ENCODE results near the gene TRIM6. TPM values are rescaled to one million over a fixed set of nuclear protein-coding genes. Genes with fewer than 3 reads are reported as not detected.

Gene TRIM6
- total and polyA plus RNA-seq, 2 donors (not counting 3 experiments of a cell fraction or from before 2014, with no cell fraction given): 3.9 to 5.6 TPM

- TSS peak; percentile 60 for BruUV-seq (replicated peaks)
Observed at GRCh38 chr11:5624489-5625279, 28.2 kb downstream of the TRIM6 start, which contains the start of gene TRIM34. TRIM34 (plus strand) TSS chr11:5625001; CDS start chr11:5632332, 7,331 bp downstream.

DNA sequence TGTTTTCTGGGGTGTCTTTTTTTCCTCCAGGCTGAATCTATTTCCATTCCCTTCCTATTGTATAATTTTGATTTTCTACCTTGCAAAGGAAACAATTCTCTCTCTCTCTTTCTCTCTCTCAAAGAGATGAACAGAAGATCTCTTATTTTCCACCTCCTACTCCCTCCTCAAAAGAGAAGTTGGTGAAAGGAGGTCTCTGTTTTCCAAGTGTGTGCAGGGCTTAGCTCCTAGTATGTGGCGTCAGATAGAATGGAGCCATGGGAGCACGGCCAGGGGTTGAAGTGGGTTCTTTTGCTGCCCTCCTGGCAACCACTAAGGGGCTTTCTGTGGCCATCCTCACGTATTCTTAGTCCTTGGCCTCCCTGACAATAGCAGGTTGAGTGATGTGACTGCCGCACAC is 28.8 kb downstream of the TRIM6 start:
- no peaks in the 10 kb centered on the region for H3K27me3 ChIP-seq (ENCODE audit: control insufficient read depth in 2 of 2, insufficient read depth in 2 of 2, low read length in 2 of 2)
- H2AFZ ChIP-seq (ENCODE audit: low read depth, low read length): peak overlapping the region; percentile 95
- no peaks in the 10 kb centered on the region for H3K9me3 ChIP-seq (replicated peaks; ENCODE audit: control insufficient read depth, insufficient read depth, low read length)
- DNase-seq (ENCODE audit: low read depth, low spot score): no peak
- no peaks in the 10 kb centered on the region for H3K9me1 ChIP-seq (replicated peaks; ENCODE audit: control insufficient read depth, extremely low read depth, insufficient read depth, low read length)
- H3K27ac ChIP-seq (ENCODE audit: insufficient read depth, low read depth, low read length): peak overlapping the region; percentile 76
- POLR2A ChIA-PET: no interaction called here
- peak overlapping the region; percentile 93 for H3K4me2 ChIP-seq (ENCODE audit: insufficient read depth, low read length)
- FAIRE-seq: peak; percentile 47
- peaks cover 22% of the 10 kb centered on the region for H3K4me1 ChIP-seq (ENCODE audit: control insufficient read depth, extremely low read depth, insufficient read depth, low read length)
- BruUV-seq (replicated peaks): no TSS peak
- peak overlapping the region; percentile 79 for H3K9ac ChIP-seq (replicated peaks; ENCODE audit: extremely low read depth, insufficient read depth, low read length)
- intact Hi-C loops (cut with micrococcal nuclease) (loop anchor here (1.0 kb wide), 1 partner anchor 25 kb away; no protein-coding TSS in a partner anchor), dilution Hi-C loops (cut with MboI; ENCODE audit: extremely low pct_ligation_motif_present, low sequenced_read_pairs) (no loop called here)
- TF ChIP-seq GATA2 (IDR thresholded peaks at IDR 0.05; ENCODE audit: insufficient read depth, insufficient read length, low read depth, low read length) (no peak), POLR2A (IDR thresholded peaks at IDR 0.05; ENCODE audit: low read depth, low read length) (no peak), POLR2AphosphoS5 (IDR thresholded peaks at IDR 0.05; ENCODE audit: insufficient read depth, low read depth, low read length) (no peak), FOS (IDR thresholded peaks at IDR 0.05; ENCODE audit: borderline replicate concordance, insufficient read depth, low read length) (no peak), EZH2 (IDR thresholded peaks at IDR 0.05; ENCODE audit: borderline replicate concordance, low read depth, low read length, severe bottlenecking) (no peak), MYC (IDR thresholded peaks at IDR 0.05; ENCODE audit: low read depth, low read length) (no peak), JUN (IDR thresholded peaks at IDR 0.05; ENCODE audit: borderline replicate concordance, insufficient read depth, insufficient read length, low read depth) (no peak)
- TF ChIP-seq, protein P1, sequence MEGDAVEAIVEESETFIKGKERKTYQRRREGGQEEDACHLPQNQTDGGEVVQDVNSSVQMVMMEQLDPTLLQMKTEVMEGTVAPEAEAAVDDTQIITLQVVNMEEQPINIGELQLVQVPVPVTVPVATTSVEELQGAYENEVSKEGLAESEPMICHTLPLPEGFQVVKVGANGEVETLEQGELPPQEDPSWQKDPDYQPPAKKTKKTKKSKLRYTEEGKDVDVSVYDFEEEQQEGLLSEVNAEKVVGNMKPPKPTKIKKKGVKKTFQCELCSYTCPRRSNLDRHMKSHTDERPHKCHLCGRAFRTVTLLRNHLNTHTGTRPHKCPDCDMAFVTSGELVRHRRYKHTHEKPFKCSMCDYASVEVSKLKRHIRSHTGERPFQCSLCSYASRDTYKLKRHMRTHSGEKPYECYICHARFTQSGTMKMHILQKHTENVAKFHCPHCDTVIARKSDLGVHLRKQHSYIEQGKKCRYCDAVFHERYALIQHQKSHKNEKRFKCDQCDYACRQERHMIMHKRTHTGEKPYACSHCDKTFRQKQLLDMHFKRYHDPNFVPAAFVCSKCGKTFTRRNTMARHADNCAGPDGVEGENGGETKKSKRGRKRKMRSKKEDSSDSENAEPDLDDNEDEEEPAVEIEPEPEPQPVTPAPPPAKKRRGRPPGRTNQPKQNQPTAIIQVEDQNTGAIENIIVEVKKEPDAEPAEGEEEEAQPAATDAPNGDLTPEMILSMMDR (IDR thresholded peaks at IDR 0.05; ENCODE audit: extremely low read depth in 1 of 2, insufficient read depth in 1 of 2, low read depth in 1 of 2, low read length in 2 of 2): no peak
- TF ChIP-seq, protein P2, sequence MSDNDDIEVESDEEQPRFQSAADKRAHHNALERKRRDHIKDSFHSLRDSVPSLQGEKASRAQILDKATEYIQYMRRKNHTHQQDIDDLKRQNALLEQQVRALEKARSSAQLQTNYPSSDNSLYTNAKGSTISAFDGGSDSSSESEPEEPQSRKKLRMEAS (IDR thresholded peaks at IDR 0.05; ENCODE audit: insufficient read depth, insufficient read length): no peak
- H3K4me3 ChIP-seq (replicated peaks in 1 of 3; ENCODE audit: insufficient read depth in 1 of 3, low read depth in 1 of 3, low read length in 3 of 3): peak overlapping the region in 2 of 3 experiments; percentile 40 to 90
- H3K79me2 ChIP-seq (ENCODE audit: control insufficient read depth, insufficient read depth, low read length): no peaks in the 10 kb centered on the region
- H4K20me1 ChIP-seq (replicated peaks; ENCODE audit: control insufficient read depth, extremely low read depth, insufficient read depth, low read length): no peaks in the 10 kb centered on the region
- no peaks in the 10 kb centered on the region for H3K36me3 ChIP-seq (ENCODE audit: control insufficient read depth in 2 of 2, extremely low read depth in 1 of 2, insufficient read depth in 2 of 2, low read length in 2 of 2)
- CTCF ChIA-PET: interaction anchor here (0.9 to 1.6 kb wide), 3 partner anchors 13 to 25 kb away, joined by 3 to 8 read pairs (median 3); no protein-coding TSS in a partner anchor

More at GRCh38 chr11:5624489-5625279, 28.2 kb downstream of the TRIM6 start, which contains the start of gene TRIM34:
- ChIA-PET CTCF (interaction anchor here (0.9 to 1.6 kb wide), 3 partner anchors 12 to 25 kb away, joined by 3 to 8 read pairs (median 3); no protein-coding TSS in a partner anchor), POLR2A (no interaction called here)
- Histone ChIP-seq H2AFZ (ENCODE audit: low read depth, low read length) (peak within 1 kb of the TSS; percentile 95), H3K27ac (ENCODE audit: insufficient read depth, low read depth, low read length) (peak within 1 kb of the TSS; percentile 76), H3K9ac (replicated peaks; ENCODE audit: extremely low read depth, insufficient read depth, low read length) (peak within 1 kb of the TSS; percentile 79), H3K36me3 (ENCODE audit: control insufficient read depth in 2 of 2, extremely low read depth in 1 of 2, insufficient read depth in 2 of 2, low read length in 2 of 2) (no peaks in the 10 kb centered on the region), H3K27me3 (ENCODE audit: control insufficient read depth in 2 of 2, insufficient read depth in 2 of 2, low read length in 2 of 2) (no peaks in the 10 kb centered on the region), H3K79me2 (ENCODE audit: control insufficient read depth, insufficient read depth, low read length) (no peaks in the 10 kb centered on the region), H3K4me3 (replicated peaks in 1 of 3; ENCODE audit: insufficient read depth in 1 of 3, low read depth in 1 of 3, low read length in 3 of 3) (peak within 1 kb of the TSS; percentile 40 to 90 (median 67)), H3K9me1 (replicated peaks; ENCODE audit: control insufficient read depth, extremely low read depth, insufficient read depth, low read length) (no peaks in the 10 kb centered on the region), H3K4me2 (ENCODE audit: insufficient read depth, low read length) (peak within 1 kb of the TSS; percentile 93), H4K20me1 (replicated peaks; ENCODE audit: control insufficient read depth, extremely low read depth, insufficient read depth, low read length) (no peaks in the 10 kb centered on the region), H3K9me3 (replicated peaks; ENCODE audit: control insufficient read depth, insufficient read depth, low read length) (no peaks in the 10 kb centered on the region), H3K4me1 (ENCODE audit: control insufficient read depth, extremely low read depth, insufficient read depth, low read length) (peaks cover 22% of the 10 kb centered on the region)
- intact Hi-C loops (cut with micrococcal nuclease): loop anchor here (1.0 kb wide), 1 partner anchor 24 kb away; no protein-coding TSS in a partner anchor
- FAIRE-seq (peak; percentile 97), DNase-seq (ENCODE audit: low read depth, low spot score) (peak; percentile 95)
- TF ChIP-seq POLR2A (IDR thresholded peaks at IDR 0.05; ENCODE audit: low read depth, low read length) (peak; percentile 62), EZH2 (IDR thresholded peaks at IDR 0.05; ENCODE audit: borderline replicate concordance, low read depth, low read length, severe bottlenecking) (no peak), FOS (IDR thresholded peaks at IDR 0.05; ENCODE audit: borderline replicate concordance, insufficient read depth, low read length) (no peak), JUN (IDR thresholded peaks at IDR 0.05; ENCODE audit: borderline replicate concordance, insufficient read depth, insufficient read length, low read depth) (no peak), GATA2 (IDR thresholded peaks at IDR 0.05; ENCODE audit: insufficient read depth, insufficient read length, low read depth, low read length) (no peak)
- dilution Hi-C loops (cut with MboI; ENCODE audit: extremely low pct_ligation_motif_present, low sequenced_read_pairs): no loop called here

All from endothelial cell of umbilical vein (primary cell).